Stimulated activated naive B cell treated with anti-CD40 and anti-IgM and Interleukin-4, amounts not matched to agents 10 μg/mL and 1 μg/mL and 100 μg/mL, for 72 hours (primary cell): ENCODE measurements around the gene TIMP1.

ENCODE experiments used
- ATAC-seq, 2 donors: fragments of 150-1000 bp; cut with Tn5 transposase; replicated peaks; 2 replicates each; pipeline ENCODE4 v1.10.0; 2021; ENCODE audit warnings: moderate library complexity in 1 of 2
- DNase-seq: peaks from one replicate; pipeline ENCODE4 v3.0.0; 2021
- H3K27ac Mint-ChIP-seq: one replicate; pipeline ENCODE4 v1.8.0; 2022; ENCODE audit warnings: mild to moderate bottlenecking, mixed read lengths
- H3K27me3 Mint-ChIP-seq, 2 donors: one replicate each; pipeline ENCODE4 v1.8.0; 2022; ENCODE audit warnings: mixed read lengths in 2 of 2
- H3K36me3 Mint-ChIP-seq, 2 donors: one replicate each; pipeline ENCODE4 v1.8.0; 2022; ENCODE audit warnings: mixed read lengths in 2 of 2, mild to moderate bottlenecking in 1 of 2
- H3K4me1 Mint-ChIP-seq, 2 donors: one replicate each; pipeline ENCODE4 v1.8.0; 2022; ENCODE audit warnings: mixed read lengths in 2 of 2, mild to moderate bottlenecking in 1 of 2
- H3K4me3 Mint-ChIP-seq, 2 donors: one replicate each; pipeline ENCODE4 v1.8.0; 2022; ENCODE audit warnings: mild to moderate bottlenecking in 2 of 2, mixed read lengths in 2 of 2, moderate library complexity in 1 of 2
- H3K9me3 Mint-ChIP-seq, 2 donors: one replicate each; pipeline ENCODE4 v1.8.0; 2022; ENCODE audit warnings: mixed read lengths in 2 of 2, mild to moderate bottlenecking in 1 of 2

Gene TIMP1

GRCh38 chrX:47605024-47605423 lies 22.8 kb downstream of the TIMP1 start:
- peaks cover 4 to 7% of the 10 kb centered on the region in 2 donors for H3K27me3 Mint-ChIP-seq
- H3K36me3 Mint-ChIP-seq = no peaks in the 10 kb centered on the region
- H3K4me3 Mint-ChIP-seq = no peak overlapping the region
- no peak overlapping the region for H3K27ac Mint-ChIP-seq
- ATAC-seq = peak; percentile 52 to 57
- peaks cover 4 to 9% of the 10 kb centered on the region in 2 donors for H3K4me1 Mint-ChIP-seq
- no peak for DNase-seq
- H3K9me3 Mint-ChIP-seq = peaks cover 0 to 8% of the 10 kb centered on the region in 2 donors

- H3K4me1 Mint-ChIP-seq = peaks cover 4 to 9% of the 10 kb centered on the region in 2 donors
- DNase-seq = no peak
- H3K36me3 Mint-ChIP-seq = no peaks in the 10 kb centered on the region
- no peak overlapping the region for H3K27ac Mint-ChIP-seq
- ATAC-seq = no peak
- H3K9me3 Mint-ChIP-seq = no peaks in the 10 kb centered on the region
- H3K27me3 Mint-ChIP-seq = peaks cover 8% of the 10 kb centered on the region in 2 donors
- no peak overlapping the region for H3K4me3 Mint-ChIP-seq
Measured at GRCh38 chrX:47607091-47607490, 24.9 kb downstream of the TIMP1 start.

- H3K27ac Mint-ChIP-seq = no peak overlapping the region
- peaks cover 11 to 12% of the 10 kb centered on the region in 2 donors for H3K27me3 Mint-ChIP-seq
Measured at GRCh38 chrX:47608130-47608810, 26.0 kb downstream of the TIMP1 start.

GRCh38 chrX:47610511-47610910 lies 28.3 kb downstream of the TIMP1 start:
- H3K36me3 Mint-ChIP-seq = no peaks in the 10 kb centered on the region
- no peak overlapping the region for H3K4me3 Mint-ChIP-seq
- H3K9me3 Mint-ChIP-seq = no peaks in the 10 kb centered on the region
- peaks cover 4 to 9% of the 10 kb centered on the region in 2 donors for H3K4me1 Mint-ChIP-seq
- no peak for DNase-seq
- ATAC-seq = no peak
- H3K27ac Mint-ChIP-seq = no peak overlapping the region
- H3K27me3 Mint-ChIP-seq = peaks cover 17 to 21% of the 10 kb centered on the region in 2 donors

More at GRCh38 chrX:47608130-47608810, 26.0 kb downstream of the TIMP1 start:
- no peaks in the 10 kb centered on the region for H3K36me3 Mint-ChIP-seq
- H3K4me3 Mint-ChIP-seq = no peak overlapping the region
- peak in 1 of 2 donors; percentile 25 for ATAC-seq
- DNase-seq = no peak
- peaks cover 4 to 9% of the 10 kb centered on the region in 2 donors for H3K4me1 Mint-ChIP-seq
- H3K9me3 Mint-ChIP-seq = no peaks in the 10 kb centered on the region

GRCh38 chrX:47611489-47611888 lies 29.3 kb downstream of the TIMP1 start:
- peaks cover 17 to 21% of the 10 kb centered on the region in 2 donors for H3K27me3 Mint-ChIP-seq
- peaks cover 4 to 9% of the 10 kb centered on the region in 2 donors for H3K4me1 Mint-ChIP-seq
- no peaks in the 10 kb centered on the region for H3K9me3 Mint-ChIP-seq
- H3K27ac Mint-ChIP-seq = no peak overlapping the region
- ATAC-seq (no peak), DNase-seq (no peak)
- no peaks in the 10 kb centered on the region for H3K36me3 Mint-ChIP-seq
- no peak overlapping the region for H3K4me3 Mint-ChIP-seq

- no peaks in the 10 kb centered on the region for H3K36me3 Mint-ChIP-seq
- no peak overlapping the region for H3K4me3 Mint-ChIP-seq
- peaks cover 17 to 21% of the 10 kb centered on the region in 2 donors for H3K27me3 Mint-ChIP-seq
- H3K9me3 Mint-ChIP-seq = no peaks in the 10 kb centered on the region
- DNase-seq (no peak), ATAC-seq (no peak)
- peaks cover 4 to 9% of the 10 kb centered on the region in 2 donors for H3K4me1 Mint-ChIP-seq
- H3K27ac Mint-ChIP-seq = no peak overlapping the region
Measured at GRCh38 chrX:47611926-47612325, 29.7 kb downstream of the TIMP1 start.

- DNase-seq = no peak
- Mint-ChIP-seq H3K4me3 (no peak overlapping the region), H3K36me3 (no peaks in the 10 kb centered on the region), H3K9me3 (no peaks in the 10 kb centered on the region), H3K27ac (no peak overlapping the region), H3K27me3 (peaks cover 18 to 22% of the 10 kb centered on the region in 2 donors), H3K4me1 (peaks cover 4 to 9% of the 10 kb centered on the region in 2 donors)
- ATAC-seq = no peak
Measured at GRCh38 chrX:47612418-47612817, 30.2 kb downstream of the TIMP1 start.

GRCh38 chrX:47613082-47613481 lies 30.8 kb downstream of the TIMP1 start:
- DNase-seq (no peak), ATAC-seq (no peak)
- Mint-ChIP-seq H3K4me3 (no peak overlapping the region), H3K9me3 (no peaks in the 10 kb centered on the region), H3K27ac (no peak overlapping the region), H3K27me3 (peaks cover 25 to 29% of the 10 kb centered on the region in 2 donors), H3K36me3 (no peaks in the 10 kb centered on the region), H3K4me1 (peaks cover 3 to 5% of the 10 kb centered on the region in 2 donors)

- no peak for ATAC-seq
- Mint-ChIP-seq H3K36me3 (no peaks in the 10 kb centered on the region), H3K27ac (no peak overlapping the region), H3K27me3 (peaks cover 31 to 36% of the 10 kb centered on the region in 2 donors), H3K4me1 (peaks cover 3 to 6% of the 10 kb centered on the region in 2 donors), H3K4me3 (no peak overlapping the region), H3K9me3 (no peaks in the 10 kb centered on the region)
- DNase-seq = no peak
Measured at GRCh38 chrX:47614618-47615017, 32.4 kb downstream of the TIMP1 start.

GRCh38 chrX:47618923-47619485 lies 36.8 kb downstream of the TIMP1 start:
- H3K9me3 Mint-ChIP-seq = no peaks in the 10 kb centered on the region
- no peaks in the 10 kb centered on the region for H3K36me3 Mint-ChIP-seq
- DNase-seq (no peak), ATAC-seq (no peak)
- peak overlapping the region; percentile 42 to 65 for H3K4me3 Mint-ChIP-seq
- H3K27ac Mint-ChIP-seq = no peak overlapping the region
- peaks cover 31 to 41% of the 10 kb centered on the region in 2 donors for H3K27me3 Mint-ChIP-seq
- H3K4me1 Mint-ChIP-seq = peaks cover 4 to 21% of the 10 kb centered on the region in 2 donors

- Mint-ChIP-seq H3K4me3 (peak within 1 kb of the TSS; percentile 42 to 72), H3K9me3 (no peaks in the 10 kb centered on the region), H3K4me1 (peaks cover 4 to 24% of the 10 kb centered on the region in 2 donors), H3K36me3 (no peaks in the 10 kb centered on the region), H3K27ac (no peak within 1 kb of the TSS), H3K27me3 (peaks cover 30 to 37% of the 10 kb centered on the region in 2 donors)
- peak; percentile 72 to 87 for ATAC-seq
- peak; percentile 59 for DNase-seq
Measured at GRCh38 chrX:47619486-47620302, 37.5 kb downstream of the TIMP1 start, which contains the start of gene SYN1. Gene SYN1 (minus strand): TSS chrX:47619857. CDS start chrX:47619728, 129 bp downstream.

GRCh38 chrX:47620303-47620685 lies 38.1 kb downstream of the TIMP1 start:
- peaks cover 3 to 4% of the 10 kb centered on the region in 2 donors for H3K36me3 Mint-ChIP-seq
- peaks cover 34 to 37% of the 10 kb centered on the region in 2 donors for H3K27me3 Mint-ChIP-seq
- H3K9me3 Mint-ChIP-seq = no peaks in the 10 kb centered on the region
- no peak overlapping the region for H3K27ac Mint-ChIP-seq
- DNase-seq = no peak
- peak overlapping the region; percentile 17 to 72 for H3K4me3 Mint-ChIP-seq
- peaks cover 4 to 24% of the 10 kb centered on the region in 2 donors for H3K4me1 Mint-ChIP-seq
- ATAC-seq = no peak

GRCh38 chrX:47621851-47622250 lies 39.6 kb downstream of the TIMP1 start:
- peaks cover 34 to 37% of the 10 kb centered on the region in 2 donors for H3K27me3 Mint-ChIP-seq
- ATAC-seq (no peak), DNase-seq (no peak)
- H3K4me3 Mint-ChIP-seq = no peak overlapping the region
- no peak overlapping the region for H3K27ac Mint-ChIP-seq
- H3K9me3 Mint-ChIP-seq = no peaks in the 10 kb centered on the region
- peaks cover 4 to 24% of the 10 kb centered on the region in 2 donors for H3K4me1 Mint-ChIP-seq
- H3K36me3 Mint-ChIP-seq = peaks cover 13 to 14% of the 10 kb centered on the region in 2 donors

- peaks cover 21 to 24% of the 10 kb centered on the region in 2 donors for H3K27me3 Mint-ChIP-seq
- H3K36me3 Mint-ChIP-seq = peaks cover 19 to 20% of the 10 kb centered on the region in 2 donors
- ATAC-seq = peak; percentile 49 to 60
- peak overlapping the region; percentile 78 to 81 for H3K4me3 Mint-ChIP-seq
- no peak overlapping the region for H3K27ac Mint-ChIP-seq
- peaks cover 13 to 28% of the 10 kb centered on the region in 2 donors for H3K4me1 Mint-ChIP-seq
- no peak for DNase-seq
- H3K9me3 Mint-ChIP-seq = no peaks in the 10 kb centered on the region
Measured at GRCh38 chrX:47623540-47624027, 41.3 kb downstream of the TIMP1 start.
